Measurements from ENCODE around the gene UGT1A8. TPM values are rescaled to one million over a fixed set of nuclear protein-coding genes. Genes with fewer than 3 reads are reported as not detected.

The UGT1A8 gene
- total and polyA plus RNA-seq, 2 experiments from 2014 or later = 0.10 TPM; not detected in 1

DNA sequence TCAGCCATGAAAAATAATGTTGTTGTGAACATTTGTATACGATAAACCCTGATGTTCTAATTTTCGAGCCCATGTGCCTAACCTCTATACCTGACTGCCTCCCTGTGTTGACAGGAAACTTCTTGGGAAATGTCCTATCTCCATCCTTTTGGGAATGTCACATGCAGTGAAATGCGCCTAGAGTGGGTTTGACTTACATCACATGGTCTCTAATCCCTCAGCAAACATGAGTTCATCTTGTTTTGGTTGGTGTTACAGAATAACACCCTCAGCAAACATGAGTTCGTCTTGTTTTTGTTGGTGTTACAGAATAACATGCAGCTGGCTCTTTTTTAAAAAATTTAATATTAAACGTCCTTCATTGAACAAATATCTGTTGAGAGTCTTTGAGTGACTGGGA is 70.9 kb downstream of the UGT1A8 start:
- no peak for DNase-seq (ENCODE audit: low spot score)
- 83% methylated on average over 5 of the region's 5 CpGs for WGBS (ENCODE audit: low lambda C conversion rate, missing lambda C conversion rate)
- Histone ChIP-seq H3K4me3 (no peak overlapping the region), H4K20me1 (ENCODE audit: insufficient read depth, poor library complexity, severe bottlenecking) (no peaks in the 10 kb centered on the region), H3K4me1 (ENCODE audit: insufficient read depth) (no peaks in the 10 kb centered on the region), H2AFZ (no peak overlapping the region), H3K79me2 (no peaks in the 10 kb centered on the region), H3K36me3 (replicated peaks; ENCODE audit: insufficient read depth, low read depth) (no peaks in the 10 kb centered on the region), H3K27ac (no peak overlapping the region), H3K4me2 (no peak overlapping the region), H3K27me3 (no peaks in the 10 kb centered on the region), H3K9me2 (replicated peaks; ENCODE audit: insufficient read depth) (no peaks in the 10 kb centered on the region), H3K9me3 (ENCODE audit: low read depth) (no peaks in the 10 kb centered on the region)
- no peak for TF ChIP-seq EZH2phosphoT487 (IDR thresholded peaks at IDR 0.05; ENCODE audit: low read depth, severe bottlenecking, unreplicated experiment)
- TF ChIP-seq, protein P1, sequence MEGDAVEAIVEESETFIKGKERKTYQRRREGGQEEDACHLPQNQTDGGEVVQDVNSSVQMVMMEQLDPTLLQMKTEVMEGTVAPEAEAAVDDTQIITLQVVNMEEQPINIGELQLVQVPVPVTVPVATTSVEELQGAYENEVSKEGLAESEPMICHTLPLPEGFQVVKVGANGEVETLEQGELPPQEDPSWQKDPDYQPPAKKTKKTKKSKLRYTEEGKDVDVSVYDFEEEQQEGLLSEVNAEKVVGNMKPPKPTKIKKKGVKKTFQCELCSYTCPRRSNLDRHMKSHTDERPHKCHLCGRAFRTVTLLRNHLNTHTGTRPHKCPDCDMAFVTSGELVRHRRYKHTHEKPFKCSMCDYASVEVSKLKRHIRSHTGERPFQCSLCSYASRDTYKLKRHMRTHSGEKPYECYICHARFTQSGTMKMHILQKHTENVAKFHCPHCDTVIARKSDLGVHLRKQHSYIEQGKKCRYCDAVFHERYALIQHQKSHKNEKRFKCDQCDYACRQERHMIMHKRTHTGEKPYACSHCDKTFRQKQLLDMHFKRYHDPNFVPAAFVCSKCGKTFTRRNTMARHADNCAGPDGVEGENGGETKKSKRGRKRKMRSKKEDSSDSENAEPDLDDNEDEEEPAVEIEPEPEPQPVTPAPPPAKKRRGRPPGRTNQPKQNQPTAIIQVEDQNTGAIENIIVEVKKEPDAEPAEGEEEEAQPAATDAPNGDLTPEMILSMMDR (IDR thresholded peaks at IDR 0.05; ENCODE audit: poor library complexity) = no peak
- TF ChIP-seq EZH2 (IDR thresholded peaks at IDR 0.05; ENCODE audit: borderline replicate concordance) = no peak

DNA sequence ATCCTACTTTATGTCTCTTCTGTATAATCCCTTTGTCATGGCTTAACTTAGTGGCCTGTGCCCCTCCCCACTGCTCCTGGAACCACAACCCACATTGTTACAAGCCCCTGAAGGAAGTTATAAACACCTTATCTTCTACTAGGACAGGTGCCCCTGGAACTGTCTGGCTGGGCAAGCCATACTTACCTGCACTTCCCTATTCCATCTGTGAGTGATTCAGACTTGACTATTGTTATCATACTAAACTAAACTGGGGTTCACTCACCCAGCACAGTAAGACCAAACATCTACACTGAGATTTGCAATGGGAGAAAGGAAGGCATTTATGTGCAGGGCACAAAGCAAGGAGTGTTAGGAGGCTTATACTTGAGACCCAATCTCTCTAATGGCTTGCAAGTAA is 71.6 kb downstream of the UGT1A8 start:
- Histone ChIP-seq H2AFZ (no peak overlapping the region), H3K9me3 (ENCODE audit: low read depth) (no peaks in the 10 kb centered on the region)
- TF ChIP-seq EZH2 (IDR thresholded peaks at IDR 0.05; ENCODE audit: borderline replicate concordance) = no peak
- TF ChIP-seq, protein P1 (IDR thresholded peaks at IDR 0.05; ENCODE audit: poor library complexity) = no peak

DNA sequence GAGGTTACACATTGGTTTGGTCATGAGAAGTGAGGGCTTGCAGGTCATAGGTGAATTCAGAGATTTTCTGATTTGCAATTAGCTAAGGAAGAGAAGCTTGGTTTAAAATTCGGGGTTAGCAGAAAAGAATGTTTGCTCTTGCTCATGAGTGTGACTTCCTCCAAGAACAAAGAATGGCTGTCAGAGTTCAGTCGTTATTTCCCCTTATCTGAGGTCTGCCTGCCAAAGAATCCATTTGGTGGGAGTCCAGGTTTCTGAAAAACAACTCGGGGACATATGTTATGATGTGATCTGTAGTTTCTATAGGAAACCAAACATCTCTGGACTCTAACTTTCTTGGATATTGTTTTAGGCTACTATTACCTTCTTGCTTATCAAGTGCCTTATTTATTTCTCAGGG is 72.1 kb downstream of the UGT1A8 start:
- Histone ChIP-seq H3K27ac (no peak overlapping the region), H3K36me3 (replicated peaks; ENCODE audit: insufficient read depth, low read depth) (no peaks in the 10 kb centered on the region), H3K9me2 (replicated peaks; ENCODE audit: insufficient read depth) (no peaks in the 10 kb centered on the region), H3K27me3 (no peaks in the 10 kb centered on the region), H4K20me1 (ENCODE audit: insufficient read depth, poor library complexity, severe bottlenecking) (no peaks in the 10 kb centered on the region), H3K79me2 (no peaks in the 10 kb centered on the region), H3K4me3 (no peak overlapping the region), H3K9me3 (ENCODE audit: low read depth) (no peaks in the 10 kb centered on the region), H3K4me2 (no peak overlapping the region), H2AFZ (no peak overlapping the region), H3K4me1 (ENCODE audit: insufficient read depth) (peaks cover 2% of the 10 kb centered on the region)
- WGBS (ENCODE audit: low lambda C conversion rate, missing lambda C conversion rate) = 43% methylated on average over 3 of the region's 3 CpGs
- TF ChIP-seq EZH2 (IDR thresholded peaks at IDR 0.05; ENCODE audit: borderline replicate concordance) (no peak), EZH2phosphoT487 (IDR thresholded peaks at IDR 0.05; ENCODE audit: low read depth, severe bottlenecking, unreplicated experiment) (no peak)
- TF ChIP-seq, protein P1 (IDR thresholded peaks at IDR 0.05; ENCODE audit: poor library complexity) = no peak
- no peak for DNase-seq (ENCODE audit: low spot score)

More for the DNA sequence above, 71.6 kb downstream of the UGT1A8 start:
- Histone ChIP-seq H3K9me2 (replicated peaks; ENCODE audit: insufficient read depth) (no peaks in the 10 kb centered on the region), H3K36me3 (replicated peaks; ENCODE audit: insufficient read depth, low read depth) (no peaks in the 10 kb centered on the region), H3K4me1 (ENCODE audit: insufficient read depth) (no peaks in the 10 kb centered on the region), H3K27me3 (no peaks in the 10 kb centered on the region), H3K4me2 (no peak overlapping the region), H4K20me1 (ENCODE audit: insufficient read depth, poor library complexity, severe bottlenecking) (no peaks in the 10 kb centered on the region), H3K27ac (no peak overlapping the region), H3K79me2 (no peaks in the 10 kb centered on the region), H3K4me3 (no peak overlapping the region)
- DNase-seq (ENCODE audit: low spot score) = no peak

DNA sequence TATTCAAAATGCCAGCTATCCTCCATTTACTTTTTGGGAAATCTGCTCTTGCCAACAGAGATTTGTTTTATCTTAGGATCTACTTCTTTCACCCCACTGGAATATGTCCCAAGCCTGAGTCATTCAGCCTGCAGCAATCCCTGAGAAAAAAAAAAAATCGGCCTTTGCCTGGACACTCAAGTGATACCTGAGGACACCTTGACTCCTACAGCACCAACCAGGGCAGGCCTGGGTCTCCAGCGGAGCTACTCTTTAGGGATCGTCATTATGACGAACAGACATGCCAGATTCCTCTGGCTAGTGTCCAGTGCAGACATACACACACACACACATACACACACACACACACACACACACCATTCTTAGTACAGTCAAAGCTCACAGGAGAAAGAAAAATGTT is 73.0 kb downstream of the UGT1A8 start:
- Histone ChIP-seq H3K4me3 (no peak overlapping the region), H4K20me1 (ENCODE audit: insufficient read depth, poor library complexity, severe bottlenecking) (no peaks in the 10 kb centered on the region), H2AFZ (no peak overlapping the region), H3K9me2 (replicated peaks; ENCODE audit: insufficient read depth) (no peaks in the 10 kb centered on the region), H3K36me3 (replicated peaks; ENCODE audit: insufficient read depth, low read depth) (no peaks in the 10 kb centered on the region), H3K27me3 (no peaks in the 10 kb centered on the region), H3K79me2 (no peaks in the 10 kb centered on the region), H3K4me2 (no peak overlapping the region), H3K4me1 (ENCODE audit: insufficient read depth) (peaks cover 5% of the 10 kb centered on the region), H3K27ac (no peak overlapping the region), H3K9me3 (ENCODE audit: low read depth) (no peaks in the 10 kb centered on the region)
- 81% methylated on average over 4 of the region's 4 CpGs for WGBS (ENCODE audit: low lambda C conversion rate, missing lambda C conversion rate)
- TF ChIP-seq, protein P1 (IDR thresholded peaks at IDR 0.05; ENCODE audit: poor library complexity) = no peak
- TF ChIP-seq EZH2 (IDR thresholded peaks at IDR 0.05; ENCODE audit: borderline replicate concordance) (no peak), EZH2phosphoT487 (IDR thresholded peaks at IDR 0.05; ENCODE audit: low read depth, severe bottlenecking, unreplicated experiment) (no peak)
- DNase-seq (ENCODE audit: low spot score) = no peak

Data from hepatocyte (in vitro differentiated cells).